PC-9 (cell line): ENCODE data around the gene CDH26.

ENCODE experiments used
- CTCF ChIP-seq: fragments of 200-600 bp; sonication (generic); conservative IDR thresholded peaks from 2 replicates; pipeline ENCODE4 v1.6.1; 2017; ENCODE audit warnings: mixed run types, antibody characterized with exemption, mild to moderate bottlenecking, moderate library complexity
- EZH2 ChIP-seq: fragments of 200-600 bp; sonication (generic); IDR thresholded peaks from 2 replicates; pipeline ENCODE4 v1.8.0; 2017; ENCODE audit warnings: antibody characterized with exemption, low read depth

- no peak for TF ChIP-seq EZH2
- no peak for TF ChIP-seq CTCF
Observed at GRCh38 chr20:59939879-59940128, 18.4 kb upstream of the CDH26 start.
